Peyer's patch (tissue), 4 donors: ENCODE results near the gene CPED1. TPM values are rescaled to one million over a fixed set of nuclear protein-coding genes. Genes with fewer than 3 reads are reported as not detected.

Experiments
- DNase-seq, 3 donors: peaks; one replicate each; pipeline ENCODE4 v3.0.0-alpha.2; 2017 to 2019
- H3K27ac ChIP-seq, 4 donors: fragments of 200-600 bp; sonication (generic); one replicate each; pipeline ENCODE4 v1.5.1; 2016 to 2019
- H3K27me3 ChIP-seq, 2 donors: fragments of 200-600 bp; sonication (generic); one replicate each; pipeline ENCODE4 v1.5.1; 2019
- H3K36me3 ChIP-seq, 3 donors: fragments of 200-600 bp; sonication (generic); one replicate each; pipeline ENCODE4 v1.5.1; 2016 to 2019
- H3K4me1 ChIP-seq, 4 donors: fragments of 200-600 bp; sonication (generic); one replicate each; pipeline ENCODE4 v1.5.1; 2016 to 2019
- H3K4me3 ChIP-seq, 4 donors: fragments of 200-600 bp; sonication (generic); 1 replicate in 3 of 4; 2 replicates in 1 of 4; pipeline ENCODE4 v1.5.1; 2016 to 2019; ENCODE audit warnings: mild to moderate bottlenecking in 1 of 4
- H3K9me3 ChIP-seq, 4 donors: fragments of 200-600 bp; sonication (generic); one replicate each; pipeline ENCODE4 v1.5.1; 2016 to 2019; ENCODE audit warnings: mild to moderate bottlenecking in 1 of 4
- POLR2A ChIP-seq, 2 donors: fragments of 450-650 bp; IDR thresholded peaks; one replicate each; pipeline ENCODE4 v1.5.1; 2017; ENCODE audit warnings: antibody characterized with exemption in 2 of 2, mild to moderate bottlenecking in 2 of 2, moderate library complexity in 2 of 2
- total RNA-seq, 4 donors: library from RNA; depleted of rRNA; stranded (reverse); fragments of >200 nt; gene quantifications; one replicate each; pipeline ENCODE4 v1.1.0, GENCODE V29; 2016
- TF ChIP-seq, protein P1 (sequence below), 6 experiments: fragments of 450-650 bp in 4 of 6; fragments of 200-600 bp in 2 of 6; sonication (generic) in 1 of 6; IDR thresholded peaks; one replicate each; pipeline ENCODE4 v1.5.1; 2017 to 2019; ENCODE audit warnings: antibody characterized with exemption in 6 of 6, mild to moderate bottlenecking in 3 of 6, moderate library complexity in 1 of 6

Gene CPED1
- total RNA-seq, 4 donors from 2014 or later: 4.4 to 50.3 (median 8.5) TPM

DNA sequence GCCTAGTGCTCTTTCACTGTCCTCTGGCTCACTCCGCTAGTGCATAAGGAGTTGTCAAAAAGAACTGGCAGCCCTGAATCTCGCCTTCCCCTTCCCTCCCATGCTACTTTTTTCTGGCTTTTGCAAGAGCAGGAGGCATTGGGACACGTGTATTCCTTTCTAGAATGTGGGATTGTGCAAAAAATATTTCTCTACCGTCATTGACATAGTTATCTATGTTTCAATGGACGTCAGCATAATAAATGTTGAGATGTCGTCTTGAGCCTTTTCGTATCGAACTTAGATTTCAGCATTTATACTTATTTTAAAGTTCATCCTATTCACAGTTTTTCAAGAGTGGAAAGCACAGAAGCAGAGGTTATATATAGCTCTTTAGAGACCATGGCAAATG, 37.2 kb upstream of the CPED1 start:
- Histone ChIP-seq H3K27me3 (no peaks in the 10 kb centered on the region), H3K4me3 (peak overlapping the region; percentile 55 to 80 (median 68)), H3K4me1 (peaks cover 0 to 15% (median 0%) of the 10 kb centered on the region in 4 donors), H3K27ac (peak overlapping the region; percentile 92 to 99 (median 96)), H3K36me3 (peaks cover 0 to 31% (median 0%) of the 10 kb centered on the region in 3 donors), H3K9me3 (no peaks in the 10 kb centered on the region)
- no peak for DNase-seq
- no peak for TF ChIP-seq POLR2A (IDR thresholded peaks at IDR 0.05)
- TF ChIP-seq, protein P1, sequence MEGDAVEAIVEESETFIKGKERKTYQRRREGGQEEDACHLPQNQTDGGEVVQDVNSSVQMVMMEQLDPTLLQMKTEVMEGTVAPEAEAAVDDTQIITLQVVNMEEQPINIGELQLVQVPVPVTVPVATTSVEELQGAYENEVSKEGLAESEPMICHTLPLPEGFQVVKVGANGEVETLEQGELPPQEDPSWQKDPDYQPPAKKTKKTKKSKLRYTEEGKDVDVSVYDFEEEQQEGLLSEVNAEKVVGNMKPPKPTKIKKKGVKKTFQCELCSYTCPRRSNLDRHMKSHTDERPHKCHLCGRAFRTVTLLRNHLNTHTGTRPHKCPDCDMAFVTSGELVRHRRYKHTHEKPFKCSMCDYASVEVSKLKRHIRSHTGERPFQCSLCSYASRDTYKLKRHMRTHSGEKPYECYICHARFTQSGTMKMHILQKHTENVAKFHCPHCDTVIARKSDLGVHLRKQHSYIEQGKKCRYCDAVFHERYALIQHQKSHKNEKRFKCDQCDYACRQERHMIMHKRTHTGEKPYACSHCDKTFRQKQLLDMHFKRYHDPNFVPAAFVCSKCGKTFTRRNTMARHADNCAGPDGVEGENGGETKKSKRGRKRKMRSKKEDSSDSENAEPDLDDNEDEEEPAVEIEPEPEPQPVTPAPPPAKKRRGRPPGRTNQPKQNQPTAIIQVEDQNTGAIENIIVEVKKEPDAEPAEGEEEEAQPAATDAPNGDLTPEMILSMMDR (IDR thresholded peaks at IDR 0.05): no peak

DNA sequence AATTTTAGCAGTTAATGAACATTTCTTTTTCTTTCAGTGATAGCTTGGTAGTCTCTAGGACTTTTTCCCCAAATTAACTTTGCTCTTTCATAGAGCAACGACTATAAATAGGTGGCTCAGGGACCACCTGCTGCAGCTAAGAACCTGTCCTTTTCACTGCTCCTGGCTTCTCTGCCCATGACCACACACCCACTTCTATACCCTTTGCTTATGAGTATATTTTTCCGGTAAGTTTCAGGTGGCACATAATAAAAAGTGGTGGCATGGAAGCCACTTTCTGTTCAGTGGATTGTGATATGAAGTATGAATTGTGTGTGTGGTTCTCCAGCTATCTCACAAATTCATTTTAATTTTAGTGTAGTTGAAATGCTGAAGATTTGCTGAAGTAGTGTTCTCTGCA, 36.7 kb upstream of the CPED1 start:
- no peak for DNase-seq
- Histone ChIP-seq H3K4me1 (peaks cover 0 to 15% (median 0%) of the 10 kb centered on the region in 4 donors), H3K27me3 (no peaks in the 10 kb centered on the region), H3K36me3 (peaks cover 0 to 36% (median 0%) of the 10 kb centered on the region in 3 donors), H3K27ac (peak overlapping the region in 2 of 4 donors; percentile 97 to 99), H3K4me3 (peak overlapping the region in 3 of 4 donors; percentile 68 to 80 (median 69)), H3K9me3 (no peaks in the 10 kb centered on the region)
- TF ChIP-seq, protein P1 (IDR thresholded peaks at IDR 0.05): no peak
- no peak for TF ChIP-seq POLR2A (IDR thresholded peaks at IDR 0.05)

DNA sequence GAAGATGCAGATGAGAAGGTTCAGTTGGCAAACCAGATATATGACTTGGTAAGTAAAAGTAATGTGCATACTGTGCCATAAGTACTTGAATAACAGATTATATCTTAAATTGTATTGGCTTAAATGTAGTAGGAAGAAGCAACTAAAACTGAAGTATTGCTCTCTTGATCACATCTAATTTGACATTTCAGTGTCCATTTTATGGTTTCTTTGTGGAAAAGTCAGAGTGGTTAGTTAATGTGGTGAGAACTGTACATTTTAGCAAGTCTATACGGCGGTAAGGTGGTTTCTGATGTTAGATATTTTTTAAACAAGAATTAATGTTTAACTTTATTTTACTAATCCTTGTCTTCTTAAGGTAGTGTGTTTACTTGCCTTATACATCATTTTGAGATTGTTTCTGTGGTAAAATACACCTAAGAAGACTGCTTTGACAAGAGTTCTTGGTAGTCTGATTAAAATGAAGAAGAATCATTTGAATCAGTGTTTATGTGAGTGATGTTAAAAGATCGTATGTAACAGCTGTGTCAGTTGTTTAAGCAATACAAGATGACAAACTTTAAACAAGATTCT, 32.8 kb upstream of the CPED1 start:
- TF ChIP-seq, protein P1 (IDR thresholded peaks at IDR 0.05): no peak
- TF ChIP-seq POLR2A (IDR thresholded peaks at IDR 0.05): no peak
- Histone ChIP-seq H3K9me3 (no peaks in the 10 kb centered on the region), H3K27ac (no peak overlapping the region), H3K36me3 (peaks cover 0 to 40% (median 0%) of the 10 kb centered on the region in 3 donors), H3K4me3 (no peak overlapping the region), H3K4me1 (peaks cover 0 to 11% (median 0%) of the 10 kb centered on the region in 4 donors), H3K27me3 (no peaks in the 10 kb centered on the region)
- DNase-seq: no peak

DNA sequence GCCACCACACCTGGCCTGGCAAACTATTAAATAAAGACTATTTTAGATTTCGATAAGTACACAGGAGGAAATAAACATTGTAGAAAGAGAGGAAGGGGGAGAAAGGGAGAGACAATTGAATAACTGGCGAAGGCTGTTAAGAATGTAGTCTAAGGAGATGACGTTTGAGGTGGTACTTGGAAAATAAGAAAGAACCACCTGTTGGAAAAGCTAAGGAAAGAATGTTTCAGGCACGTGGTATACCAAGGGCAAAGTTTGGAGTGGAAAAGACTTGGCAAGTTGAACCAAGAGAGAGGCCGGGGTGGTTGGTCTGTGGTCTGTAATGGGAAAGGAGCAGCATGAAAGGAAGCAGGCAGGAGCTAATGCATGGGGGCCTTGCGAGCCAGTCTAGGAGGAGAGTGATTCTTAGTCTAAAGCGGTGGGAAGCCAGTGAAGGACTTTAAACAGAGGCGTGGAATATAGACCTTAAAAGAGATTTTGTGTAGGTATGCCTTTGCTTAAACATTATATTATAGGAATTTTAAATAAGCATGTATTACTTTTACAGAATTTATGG, 28.5 kb upstream of the CPED1 start:
- Histone ChIP-seq H3K27ac (no peak overlapping the region), H3K36me3 (peaks cover 0 to 28% (median 0%) of the 10 kb centered on the region in 3 donors), H3K4me3 (no peak overlapping the region), H3K27me3 (no peaks in the 10 kb centered on the region), H3K9me3 (no peaks in the 10 kb centered on the region), H3K4me1 (no peaks in the 10 kb centered on the region)
- no peak for DNase-seq
- TF ChIP-seq, protein P1 (IDR thresholded peaks at IDR 0.05): no peak
- TF ChIP-seq POLR2A (IDR thresholded peaks at IDR 0.05): no peak

DNA sequence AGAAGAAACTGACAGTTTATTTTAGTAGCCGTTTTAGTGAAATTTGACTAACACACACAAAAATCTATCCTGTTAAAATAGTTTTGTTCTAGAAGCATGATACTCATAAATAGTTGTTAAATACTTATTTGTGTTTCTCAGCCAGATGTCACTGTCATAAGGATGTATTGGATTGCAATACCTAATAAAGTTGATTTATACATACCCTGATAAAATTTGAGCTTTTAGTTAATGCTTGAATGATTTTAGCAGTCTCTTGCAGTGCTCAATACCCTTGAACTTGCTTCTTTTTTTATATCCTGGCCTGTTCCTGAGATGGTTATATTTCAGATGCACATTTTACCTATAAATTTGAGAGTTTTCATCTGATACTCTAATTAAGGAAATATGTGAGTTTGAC, 27.8 kb upstream of the CPED1 start:
- no peaks in the 10 kb centered on the region for H3K27me3 ChIP-seq
- H3K27ac ChIP-seq: no peak overlapping the region
- H3K4me1 ChIP-seq: no peaks in the 10 kb centered on the region
- no peak for DNase-seq
- H3K36me3 ChIP-seq: peaks cover 0 to 28% (median 0%) of the 10 kb centered on the region in 3 donors
- H3K4me3 ChIP-seq: no peak overlapping the region
- no peaks in the 10 kb centered on the region for H3K9me3 ChIP-seq
- TF ChIP-seq, protein P1 (IDR thresholded peaks at IDR 0.05): no peak
- no peak for TF ChIP-seq POLR2A (IDR thresholded peaks at IDR 0.05)
